ENCODE data around the gene NBEAL2. TPM values are rescaled to one million over a fixed set of nuclear protein-coding genes. Genes with fewer than 3 reads are reported as not detected.

Gene NBEAL2
- total and polyA plus RNA-seq, 2 of the 8 experiments (the other 6 are each of a cell fraction or from before 2014, with no cell fraction given): 27.3 to 46.9 TPM

GRCh38 chr3:46989146-46989810 lies 9.8 kb downstream of the NBEAL2 start (continued):
- no peak for TF ChIP-seq CTCF (IDR thresholded peaks at IDR 0.05; ENCODE audit: control extremely low read depth in 1 of 3, insufficient read depth in 1 of 3, low read depth in 1 of 3, low read length in 3 of 3)
- no peak for TF ChIP-seq USF2 (IDR thresholded peaks at IDR 0.05; ENCODE audit: low read length)
